GM21526 (cell line): ENCODE data around the gene FOXRED2.
"Not testable (repeated sequence)": the region's sequence is repeated elsewhere in the genome, so short reads cannot be mapped to it uniquely, and the experiment has no call there.

Source experiments
- ATAC-seq: cut with Tn5 transposase; IDR thresholded peaks from one replicate; pipeline ENCODE4 v1.9.1; 2021; ENCODE audit warnings: moderate library complexity; ENCODE audit not compliant: unreplicated experiment, low FRiP score

Gene FOXRED2

DNA sequence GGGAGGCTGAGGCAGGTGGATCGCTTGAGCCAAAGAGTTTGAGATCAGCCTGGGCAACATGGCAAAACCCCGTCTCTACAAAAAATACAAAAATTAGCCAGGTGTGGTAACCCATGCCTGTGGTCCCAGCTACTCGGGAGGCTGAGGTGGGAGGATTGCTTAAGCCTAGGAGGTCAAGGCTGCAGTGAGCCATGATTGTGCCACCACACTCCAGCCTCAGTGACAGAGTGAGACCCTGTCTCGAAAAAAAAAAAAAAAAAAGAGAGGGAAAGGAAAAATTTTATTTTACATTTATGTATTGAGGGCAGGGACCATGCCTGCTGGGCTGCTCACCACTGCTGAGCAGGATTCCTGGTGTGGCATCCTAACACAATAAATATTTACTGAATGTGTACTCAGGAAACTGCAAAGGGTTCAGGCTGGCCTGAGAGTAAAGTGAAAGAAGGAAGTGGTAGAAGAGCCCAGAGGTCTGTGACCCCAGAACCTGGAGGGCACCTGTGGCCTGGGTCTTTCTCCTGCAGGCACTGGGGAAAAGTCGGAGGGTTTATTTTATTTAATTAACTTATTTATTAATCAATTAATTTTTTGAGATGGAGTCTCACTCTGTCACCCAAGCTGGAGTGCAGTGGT, 53.7 kb downstream of the FOXRED2 start:
- ATAC-seq = not testable (repeated sequence)

DNA sequence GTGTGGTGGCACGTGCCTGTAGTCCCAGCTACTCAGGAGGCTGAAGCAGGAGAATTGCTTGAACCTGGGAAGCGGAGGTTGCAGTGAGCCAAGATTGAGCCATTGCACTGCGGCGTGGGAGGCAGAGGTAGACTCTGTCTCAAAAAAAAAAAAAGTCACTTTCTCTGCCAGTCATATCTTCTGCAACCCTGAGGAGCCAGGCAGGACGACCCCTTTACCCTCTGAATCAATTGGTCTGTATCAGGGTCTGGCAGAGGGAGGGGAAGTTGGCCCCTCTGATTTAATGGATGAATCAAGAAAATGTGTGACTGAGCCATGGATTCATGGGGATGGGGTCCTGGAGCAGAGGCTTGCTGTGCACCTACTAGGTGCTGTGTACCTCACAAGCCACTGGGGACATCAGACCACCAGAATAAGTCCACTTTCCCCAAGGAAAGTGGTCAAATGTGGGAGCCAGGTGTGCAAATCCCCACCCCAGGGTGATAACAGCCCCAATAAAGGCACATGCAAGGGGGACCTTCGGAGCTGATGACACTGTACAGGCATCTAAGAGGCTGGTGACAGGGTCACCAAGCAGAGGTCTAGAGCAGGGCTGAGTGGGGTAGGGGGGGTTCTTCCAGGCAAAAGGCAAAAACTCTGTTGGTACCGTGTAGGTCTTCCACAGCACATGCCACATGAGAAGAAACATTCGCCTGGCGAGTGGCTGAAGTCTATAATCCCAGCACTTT, 54.4 kb downstream of the FOXRED2 start:
- ATAC-seq = no peak

DNA sequence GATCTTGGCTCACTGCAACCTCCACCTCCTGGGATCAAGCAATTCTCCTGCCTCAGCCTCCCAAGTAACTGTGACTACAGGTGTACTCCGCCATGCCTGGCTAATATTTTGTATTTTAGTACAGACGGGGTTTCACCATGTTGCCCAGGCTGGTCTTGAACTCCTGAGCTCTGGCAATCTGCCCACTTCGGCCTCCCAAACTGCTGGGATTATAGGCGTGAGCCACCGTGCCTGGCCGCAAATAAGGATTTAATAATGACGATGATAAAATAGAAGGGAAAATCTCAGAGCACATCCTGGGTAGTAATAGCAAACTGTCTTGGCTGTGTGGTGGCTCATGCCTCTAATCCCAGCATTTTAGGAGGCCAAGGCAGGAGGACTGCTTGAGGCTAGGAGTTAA, 55.9 kb downstream of the FOXRED2 start:
- not testable (repeated sequence) for ATAC-seq

DNA sequence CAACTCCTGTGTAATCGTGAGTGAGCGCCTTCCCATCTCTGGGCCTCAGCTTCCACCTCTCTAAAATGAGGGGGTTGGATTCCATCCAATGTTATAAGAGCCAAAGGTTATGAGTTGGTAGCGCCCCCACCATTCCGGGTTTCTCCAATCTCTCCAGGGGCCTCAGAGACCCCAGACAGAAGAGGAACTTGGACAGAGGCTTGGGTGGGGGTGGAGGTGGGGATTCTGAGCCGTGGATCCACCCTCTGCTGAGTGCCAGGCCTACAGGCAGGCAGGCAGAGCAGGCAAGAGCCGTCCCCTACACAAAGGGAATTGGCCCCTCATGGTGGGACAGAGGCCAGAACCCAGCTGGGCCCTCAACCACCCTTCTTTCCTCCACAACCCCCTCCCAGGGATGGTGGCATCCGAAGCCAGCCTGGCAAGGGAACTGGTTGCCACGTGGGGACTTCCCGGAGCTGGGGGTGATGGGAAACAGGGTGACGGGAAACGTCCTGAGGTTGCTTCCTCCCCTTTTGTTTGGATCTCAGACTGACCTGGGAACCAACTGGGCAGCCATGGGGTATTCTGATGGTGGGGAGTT, 57.2 kb downstream of the FOXRED2 start:
- no peak for ATAC-seq

DNA sequence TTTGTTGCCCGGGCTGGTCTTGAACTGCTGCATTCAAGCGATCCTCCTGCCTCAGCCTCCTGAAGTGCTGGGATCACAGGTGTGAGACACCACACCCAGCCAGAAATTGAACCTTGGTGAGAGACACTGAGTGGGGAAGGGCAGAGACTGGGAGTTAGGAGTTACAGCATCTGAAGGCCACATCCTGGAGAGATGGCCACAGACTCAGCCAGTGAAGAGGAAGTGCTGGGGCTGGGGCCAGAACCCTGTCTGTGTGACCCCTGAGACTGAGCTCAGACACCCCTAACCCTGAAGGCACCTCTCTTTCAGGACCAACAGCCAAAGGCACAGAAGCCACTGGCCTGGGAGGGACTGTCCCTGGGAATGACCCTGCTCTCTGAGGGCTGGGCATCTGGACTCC, 59.2 kb downstream of the FOXRED2 start:
- ATAC-seq = no peak

DNA sequence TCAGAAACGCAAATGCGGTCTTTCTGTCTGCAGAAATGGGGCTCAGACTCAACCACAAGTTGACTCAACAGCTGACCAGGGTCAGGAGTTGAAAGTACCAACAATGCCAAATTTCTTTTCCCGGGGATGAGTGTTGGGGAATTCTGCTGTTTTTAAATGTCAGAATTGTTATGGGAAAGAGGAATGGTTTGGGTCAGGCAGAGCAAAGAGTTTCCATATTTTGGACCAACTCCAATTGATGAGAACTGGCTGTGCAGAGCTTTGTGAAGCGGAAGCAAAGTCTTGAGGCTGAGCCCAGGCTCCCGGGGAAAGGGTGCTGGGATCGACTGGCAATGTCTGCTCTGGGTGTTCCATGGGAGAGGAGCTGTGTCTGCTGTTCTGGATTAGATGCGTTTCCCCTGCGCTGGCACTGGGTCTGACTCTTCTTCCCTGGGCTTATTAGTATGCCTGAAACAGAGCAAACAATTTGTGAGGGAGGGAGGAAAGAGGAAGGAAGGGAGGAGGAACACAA, 61.6 kb downstream of the FOXRED2 start:
- no peak for ATAC-seq

DNA sequence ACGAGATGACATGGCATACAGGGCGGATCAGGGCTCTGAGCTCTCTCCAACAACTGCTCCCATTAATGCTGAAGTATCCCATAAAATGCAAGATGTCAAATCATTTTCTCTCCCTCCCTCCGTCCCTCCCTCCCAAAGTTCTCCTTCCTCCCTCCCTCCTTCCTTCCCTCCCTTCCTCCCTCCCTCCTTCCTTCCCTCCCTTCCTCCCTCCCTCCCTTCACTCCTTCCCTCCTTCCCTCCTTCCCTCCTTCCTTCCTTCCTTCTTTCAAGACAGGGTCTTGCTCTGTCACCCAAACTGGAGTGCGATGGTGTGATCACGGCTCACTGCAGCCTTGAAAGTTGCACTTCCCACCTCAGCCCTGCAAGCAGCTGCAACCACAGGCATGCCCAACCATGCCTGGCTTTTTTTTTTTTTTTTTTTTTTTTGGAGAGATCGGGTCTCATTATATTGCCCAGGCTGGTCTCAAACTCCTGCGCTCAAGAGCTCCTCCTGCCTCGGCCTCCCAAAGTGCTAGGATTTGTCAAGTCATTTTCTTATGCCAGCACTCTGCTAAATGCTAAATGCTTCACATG, 63.6 kb downstream of the FOXRED2 start:
- ATAC-seq = no peak

DNA sequence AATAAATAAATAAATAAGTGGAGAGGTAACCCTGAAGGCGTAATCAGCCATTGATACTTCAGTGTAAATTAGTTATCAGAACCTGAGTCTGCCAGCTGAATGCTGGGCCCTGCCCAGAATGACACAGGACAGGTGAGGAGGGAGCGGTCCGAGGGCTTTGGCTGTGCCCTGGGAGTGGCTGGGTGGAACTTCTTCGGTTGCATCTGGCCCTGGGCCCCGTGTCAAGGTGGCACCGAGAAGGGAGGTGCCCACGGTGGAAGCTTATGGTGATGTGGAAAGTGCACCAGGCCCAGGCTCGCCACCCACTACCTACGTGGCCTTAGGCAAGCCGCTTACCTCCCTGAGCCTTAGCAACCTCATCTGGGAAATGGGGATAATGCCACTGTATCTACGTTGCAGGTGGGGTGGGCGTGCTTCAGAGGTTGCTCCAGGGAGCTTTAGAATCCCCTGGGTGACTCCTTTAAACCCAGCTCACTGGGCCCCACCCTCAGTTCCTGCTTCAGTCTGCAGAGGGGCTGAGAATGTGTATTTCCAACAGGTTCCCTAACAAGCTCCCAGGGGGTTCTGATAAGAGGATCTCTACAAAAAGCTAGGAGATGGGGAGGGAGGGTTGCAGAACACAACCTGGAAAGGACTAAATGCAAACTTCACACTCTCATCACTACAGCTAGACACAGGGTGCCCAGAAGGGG, 64.2 kb downstream of the FOXRED2 start:
- no peak for ATAC-seq

DNA sequence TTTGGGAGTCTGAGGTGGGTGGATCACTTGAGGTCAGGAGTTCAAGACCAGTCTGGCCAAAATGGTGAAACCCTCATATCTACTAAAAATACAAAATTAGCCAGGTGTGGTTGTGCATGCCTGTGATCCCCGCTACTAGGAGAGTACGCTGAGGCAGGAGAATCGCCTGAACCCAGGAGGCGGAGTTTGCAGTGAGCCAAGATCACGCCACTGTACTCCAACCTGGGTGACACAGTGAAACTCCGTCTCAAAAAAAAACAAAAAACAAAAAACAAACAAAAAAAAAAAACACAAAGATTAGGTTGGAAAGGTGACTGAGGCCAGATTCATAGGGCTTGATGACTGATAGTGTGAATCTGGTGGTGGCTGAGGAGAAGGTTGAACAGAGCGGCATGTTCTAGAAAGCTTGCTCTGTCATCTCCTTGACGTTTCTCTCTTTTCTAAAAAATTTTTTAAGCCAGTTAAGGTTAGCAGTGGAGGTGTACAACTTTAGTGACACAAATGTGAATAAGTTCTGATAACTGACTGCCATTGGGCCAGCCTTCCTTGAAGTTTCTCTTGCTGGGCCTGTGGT, 66.3 kb downstream of the FOXRED2 start:
- ATAC-seq = no peak

DNA sequence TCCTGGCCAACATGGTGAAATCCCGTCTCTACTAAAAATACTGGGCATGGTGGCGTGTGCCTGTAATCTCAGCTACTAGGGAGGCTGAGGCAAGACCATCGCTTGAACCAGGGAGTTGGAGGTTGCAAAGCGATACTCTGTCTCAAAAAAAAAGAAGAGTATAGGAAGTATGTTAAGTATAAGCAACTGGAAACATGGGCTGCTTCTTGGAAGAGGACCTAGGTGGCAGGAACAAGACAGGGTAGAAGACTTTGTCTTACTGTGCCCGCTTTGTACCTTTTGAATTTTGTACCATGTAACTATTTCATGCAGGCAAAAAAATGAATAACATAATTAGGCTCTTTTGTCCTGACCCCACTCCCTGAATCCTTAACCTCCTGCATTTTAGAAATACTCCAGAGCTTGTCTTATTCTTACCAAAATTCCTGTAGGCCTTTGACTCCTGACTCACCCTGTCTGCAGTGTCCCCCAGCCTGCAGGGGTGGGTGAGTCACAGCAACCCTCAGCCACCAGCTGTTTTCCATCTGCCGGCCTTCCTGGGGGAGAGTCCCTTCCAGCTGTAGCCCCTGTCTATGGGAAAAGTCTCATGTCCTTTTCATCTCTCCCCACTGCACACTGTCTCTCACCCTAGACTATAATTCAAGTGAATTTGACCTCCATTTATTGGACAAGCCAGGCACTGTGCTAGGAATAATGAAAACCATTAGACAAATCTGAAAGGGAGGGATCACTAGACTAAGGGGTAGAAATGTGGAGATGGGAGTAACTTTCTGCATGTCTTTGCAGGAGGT, 67.2 kb downstream of the FOXRED2 start:
- no peak for ATAC-seq
